CD14-positive monocyte (primary cell): ENCODE results near the gene DNAJC18. TPM values are rescaled to one million over a fixed set of nuclear protein-coding genes. Genes with fewer than 3 reads are reported as not detected.

Source experiments
- DNase-seq, 3 donors: peaks; one replicate each; pipeline ENCODE4 v3.0.0-alpha.2; 2011 to 2022
- H2AFZ ChIP-seq: 2 replicates; pipeline ENCODE4 v1.6.0; 2012; ENCODE audit warnings: mild to moderate bottlenecking, low read depth, low read length, inconsistent platforms; ENCODE audit not compliant: insufficient read depth, poor library complexity, severe bottlenecking
- H3K27ac ChIP-seq, 2 donors: 1 replicate in 1 of 2; 2 replicates in 1 of 2; pipeline ENCODE4 v1.5.1; 2012 to 2013; ENCODE audit warnings: low read length in 2 of 2, control low read depth in 1 of 2, inconsistent platforms in 1 of 2, low read depth in 1 of 2, mild to moderate bottlenecking in 1 of 2
- H3K27me3 ChIP-seq, 2 donors: one replicate each; pipeline versions ENCODE4 v1.6.0 to v1.6.1; 2011 to 2013; ENCODE audit warnings: low read length in 2 of 2; ENCODE audit not compliant: control insufficient read depth in 2 of 2, insufficient read depth in 2 of 2
- H3K36me3 ChIP-seq, 2 donors: replicated peaks in 1 of 2; 1 replicate in 1 of 2; 2 replicates in 1 of 2; pipeline versions ENCODE4 v1.5.1 to v1.6.1; 2012 to 2013; ENCODE audit warnings: low read length in 2 of 2, control low read depth in 1 of 2, inconsistent platforms in 1 of 2, mild to moderate bottlenecking in 1 of 2; ENCODE audit not compliant: insufficient read depth in 2 of 2, control insufficient read depth in 1 of 2
- H3K4me1 ChIP-seq, 2 donors: 1 replicate in 1 of 2; 2 replicates in 1 of 2; pipeline versions ENCODE4 v1.5.1 to v1.6.1; 2012 to 2013; ENCODE audit warnings: low read length in 2 of 2, control low read depth in 1 of 2, inconsistent platforms in 1 of 2, mild to moderate bottlenecking in 1 of 2, moderate library complexity in 1 of 2; ENCODE audit not compliant: insufficient read depth in 2 of 2, control insufficient read depth in 1 of 2
- H3K4me2 ChIP-seq: replicated peaks from 2 replicates; pipeline ENCODE3; 2012; ENCODE audit warnings: low read length, moderate library complexity, mild to moderate bottlenecking; ENCODE audit not compliant: poor library complexity, severe bottlenecking; ENCODE audit errors: extremely low read depth
- H3K4me3 ChIP-seq, 3 experiments: fragments of 200-600 bp in 1 of 3; sonication (generic) in 1 of 3; replicated peaks in 1 of 3; 1 replicate in 2 of 3; 2 replicates in 1 of 3; pipeline ENCODE4 v1.5.1; 2011 to 2013; ENCODE audit warnings: low read length in 3 of 3, mild to moderate bottlenecking in 3 of 3, control low read depth in 2 of 3, low read depth in 2 of 3, inconsistent platforms in 1 of 3, moderate library complexity in 1 of 3
- H3K79me2 ChIP-seq: 2 replicates; pipeline ENCODE4 v1.6.0; 2012; ENCODE audit warnings: mild to moderate bottlenecking, control low read depth, inconsistent platforms, low read length, moderate library complexity; ENCODE audit not compliant: insufficient read depth
- H3K9ac ChIP-seq: 2 replicates; pipeline ENCODE4 v1.6.0; 2017; ENCODE audit warnings: low read length, mild to moderate bottlenecking; ENCODE audit not compliant: insufficient read depth, poor library complexity, severe bottlenecking
- H3K9me3 ChIP-seq, 2 donors: replicated peaks in 1 of 2; 1 replicate in 1 of 2; 2 replicates in 1 of 2; pipeline versions ENCODE4 v1.5.1 to v1.6.1; 2012 to 2013; ENCODE audit warnings: low read length in 2 of 2, control low read depth in 1 of 2; ENCODE audit not compliant: control insufficient read depth in 1 of 2, insufficient read depth in 1 of 2
- H4K20me1 ChIP-seq: 2 replicates; pipeline ENCODE4 v1.6.0; 2012; ENCODE audit warnings: mild to moderate bottlenecking, low read length, control low read depth, moderate library complexity; ENCODE audit not compliant: insufficient read depth
- H3K27ac Mint-ChIP-seq, 7 donors: one replicate each; pipeline ENCODE4 v1.8.0; 2020; ENCODE audit warnings: mild to moderate bottlenecking in 7 of 7, mixed read lengths in 7 of 7, moderate library complexity in 6 of 7, inconsistent platforms in 2 of 7
- H3K27me3 Mint-ChIP-seq, 3 donors: one replicate each; pipeline ENCODE4 v1.8.0; 2021 to 2022; ENCODE audit warnings: low read depth in 3 of 3, mild to moderate bottlenecking in 3 of 3, mixed read lengths in 3 of 3, moderate library complexity in 3 of 3, inconsistent platforms in 1 of 3
- H3K36me3 Mint-ChIP-seq, 2 donors: one replicate each; pipeline ENCODE4 v1.8.0; 2020; ENCODE audit warnings: mixed read lengths in 2 of 2, inconsistent platforms in 1 of 2, mild to moderate bottlenecking in 1 of 2
- H3K4me1 Mint-ChIP-seq: one replicate; pipeline ENCODE4 v1.8.0; 2020; ENCODE audit warnings: mild to moderate bottlenecking, mixed read lengths
- H3K4me3 Mint-ChIP-seq, 2 donors: one replicate each; pipeline ENCODE4 v1.8.0; 2020; ENCODE audit warnings: mild to moderate bottlenecking in 2 of 2, mixed read lengths in 2 of 2, moderate library complexity in 1 of 2
- H3K9me3 Mint-ChIP-seq, 7 donors: one replicate each; pipeline ENCODE4 v1.8.0; 2020 to 2022; ENCODE audit warnings: mixed read lengths in 7 of 7, mild to moderate bottlenecking in 6 of 7, moderate library complexity in 6 of 7, inconsistent platforms in 2 of 7
- WGBS: methylation state at CpG from one replicate; pipeline ENCODE4 v1.1.5; 2013; ENCODE audit warnings: missing lambda C conversion rate; ENCODE audit not compliant: insufficient coverage; 5-methylcytosine and 5-hydroxymethylcytosine counted together
- intact Hi-C, 2 donors: fragments of 100-400 bp; cut with micrococcal nuclease; formaldehyde crosslinking; loops; one replicate each; pipeline versions ENCODE4 v1.15.0 to v1.15.1; 2023
- polyA plus RNA-seq, 3 donors: library from polyadenylated mRNA; depleted of rRNA in 1 of 3; unstranded in 2 of 3; stranded (reverse) in 1 of 3; fragments of 300-500 nt in 2 of 3; fragments of >200 nt in 1 of 3; fragmentation: Illumina TruSeq in 2 of 3; gene quantifications; 1 replicate in 2 of 3; 2 replicates in 1 of 3; pipeline ENCODE4 v1.2.3, GENCODE V29; 2012 to 2021
- TF ChIP-seq, protein P1 (sequence below): fragments of 200-600 bp; IDR thresholded peaks from one replicate; pipeline ENCODE4 v1.8.0; 2022; ENCODE audit warnings: antibody characterized with exemption, mild to moderate bottlenecking

The DNAJC18 gene
- polyA plus RNA-seq, 3 donors = 0.87 to 2.6 (median 2.2) TPM

DNA sequence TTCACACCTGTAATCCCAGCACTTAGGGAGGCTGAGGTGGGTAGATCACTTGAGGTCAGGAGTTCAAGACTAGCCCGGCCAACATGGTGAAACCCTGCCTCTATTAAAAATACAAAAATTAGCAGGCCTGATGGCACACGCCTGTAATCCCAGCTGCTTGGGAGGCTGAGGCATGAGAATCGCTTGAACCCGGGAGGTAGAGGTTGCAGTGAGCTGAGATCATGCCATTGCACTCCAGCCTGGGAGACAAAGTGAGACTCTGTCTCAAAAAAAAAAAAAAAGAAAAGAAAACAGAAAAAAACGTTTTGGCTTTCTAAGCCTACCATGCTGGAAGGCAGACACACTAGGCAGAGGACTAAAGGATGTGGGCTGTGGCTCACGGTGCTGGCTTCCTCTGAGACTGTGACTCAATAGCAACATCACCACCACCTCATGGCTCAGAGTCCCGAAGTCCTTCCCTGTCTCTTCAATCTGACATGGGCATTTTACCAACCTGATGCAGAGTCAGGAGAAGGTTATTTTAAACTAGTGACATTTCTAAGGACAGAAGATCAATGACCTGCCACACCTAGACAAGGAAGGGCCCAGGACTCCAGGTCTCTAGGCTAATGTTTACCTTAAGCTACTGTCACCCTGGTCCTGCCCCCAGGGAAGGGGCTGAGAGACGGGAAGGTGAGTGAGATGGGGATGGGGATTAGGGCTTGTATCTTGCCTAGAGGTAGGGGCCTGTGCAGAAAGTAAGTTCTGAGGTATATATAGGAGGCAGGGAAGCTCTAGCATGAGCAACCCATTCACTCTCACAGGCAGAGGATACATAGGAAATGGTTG is 19.5 kb upstream of the DNAJC18 start:
- no peak overlapping the region for H3K4me3 ChIP-seq
- intact Hi-C loops = no loop called here
- H3K4me1 Mint-ChIP-seq = peaks cover 15% of the 10 kb centered on the region

DNA sequence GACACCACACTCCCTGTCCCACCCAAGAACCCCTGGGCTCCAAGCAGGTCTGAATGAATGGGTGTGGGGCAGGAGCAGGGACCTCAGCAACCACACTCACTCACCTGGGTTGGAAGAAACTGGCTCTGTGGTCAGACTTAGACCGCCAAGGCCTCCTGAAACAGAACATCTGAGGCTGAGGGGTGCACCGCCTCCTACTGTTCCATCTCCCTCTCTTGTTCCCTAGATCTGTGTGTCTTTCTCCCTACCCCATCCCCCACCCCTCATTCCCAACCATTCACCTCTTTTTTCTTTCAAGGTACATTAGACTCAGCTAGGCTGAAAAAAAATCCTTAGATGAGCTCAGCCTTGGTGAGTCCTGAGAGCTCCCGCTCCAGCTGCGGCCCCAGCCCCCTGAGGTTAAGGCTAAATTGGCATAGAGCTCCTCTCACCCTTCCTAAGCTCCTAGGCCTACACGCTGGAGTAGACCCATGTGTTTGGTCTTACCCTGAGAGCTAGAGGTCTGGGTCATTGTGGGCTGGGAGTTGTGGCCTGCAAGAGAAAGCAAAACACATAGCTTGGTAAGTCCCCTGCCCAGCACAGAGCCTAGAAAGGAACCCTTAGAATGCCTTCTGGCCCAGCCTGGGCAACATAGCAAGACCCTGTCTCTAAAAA is 18.5 kb upstream of the DNAJC18 start:
- Histone ChIP-seq H3K27ac (no peak overlapping the region), H3K9me3 (no peaks in the 10 kb centered on the region), H3K4me3 (no peak overlapping the region), H2AFZ (no peak overlapping the region), H3K27me3 (no peaks in the 10 kb centered on the region), H3K4me2 (no peak overlapping the region), H3K79me2 (no peaks in the 10 kb centered on the region), H3K36me3 (no peaks in the 10 kb centered on the region), H3K9ac (no peak overlapping the region), H3K4me1 (peaks cover 3 to 7% of the 10 kb centered on the region in 2 donors), H4K20me1 (no peaks in the 10 kb centered on the region)
- DNase-seq = no peak
- 100% methylated on average over 3 of the region's 5 CpGs for WGBS
- intact Hi-C loops = no loop called here
- peaks cover 0 to 2% (median 1%) of the 10 kb centered on the region in 3 donors for H3K27me3 Mint-ChIP-seq
- no peaks in the 10 kb centered on the region for H3K9me3 Mint-ChIP-seq
- TF ChIP-seq, protein P1, sequence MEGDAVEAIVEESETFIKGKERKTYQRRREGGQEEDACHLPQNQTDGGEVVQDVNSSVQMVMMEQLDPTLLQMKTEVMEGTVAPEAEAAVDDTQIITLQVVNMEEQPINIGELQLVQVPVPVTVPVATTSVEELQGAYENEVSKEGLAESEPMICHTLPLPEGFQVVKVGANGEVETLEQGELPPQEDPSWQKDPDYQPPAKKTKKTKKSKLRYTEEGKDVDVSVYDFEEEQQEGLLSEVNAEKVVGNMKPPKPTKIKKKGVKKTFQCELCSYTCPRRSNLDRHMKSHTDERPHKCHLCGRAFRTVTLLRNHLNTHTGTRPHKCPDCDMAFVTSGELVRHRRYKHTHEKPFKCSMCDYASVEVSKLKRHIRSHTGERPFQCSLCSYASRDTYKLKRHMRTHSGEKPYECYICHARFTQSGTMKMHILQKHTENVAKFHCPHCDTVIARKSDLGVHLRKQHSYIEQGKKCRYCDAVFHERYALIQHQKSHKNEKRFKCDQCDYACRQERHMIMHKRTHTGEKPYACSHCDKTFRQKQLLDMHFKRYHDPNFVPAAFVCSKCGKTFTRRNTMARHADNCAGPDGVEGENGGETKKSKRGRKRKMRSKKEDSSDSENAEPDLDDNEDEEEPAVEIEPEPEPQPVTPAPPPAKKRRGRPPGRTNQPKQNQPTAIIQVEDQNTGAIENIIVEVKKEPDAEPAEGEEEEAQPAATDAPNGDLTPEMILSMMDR = no peak
- H3K4me1 Mint-ChIP-seq = peaks cover 15% of the 10 kb centered on the region
- H3K27ac Mint-ChIP-seq = no peak overlapping the region
- no peak overlapping the region for H3K4me3 Mint-ChIP-seq
- H3K36me3 Mint-ChIP-seq = no peaks in the 10 kb centered on the region

More for the DNA sequence above, 19.5 kb upstream of the DNAJC18 start:
- DNase-seq = peak; percentile 53 to 56 (median 55)
- no peaks in the 10 kb centered on the region for H3K9me3 Mint-ChIP-seq
- no peaks in the 10 kb centered on the region for H3K36me3 Mint-ChIP-seq
- Histone ChIP-seq H3K27ac (no peak overlapping the region), H3K4me1 (peaks cover 3 to 7% of the 10 kb centered on the region in 2 donors), H3K4me2 (no peak overlapping the region), H4K20me1 (no peaks in the 10 kb centered on the region), H3K79me2 (no peaks in the 10 kb centered on the region), H3K36me3 (no peaks in the 10 kb centered on the region), H2AFZ (no peak overlapping the region), H3K9me3 (no peaks in the 10 kb centered on the region), H3K9ac (no peak overlapping the region), H3K27me3 (no peaks in the 10 kb centered on the region)
- H3K27ac Mint-ChIP-seq = peak overlapping the region in 1 of 7 donors; percentile 63
- WGBS = 66% methylated on average over 5 of the region's 8 CpGs
- TF ChIP-seq, protein P1 = no peak
- H3K27me3 Mint-ChIP-seq = peaks cover 0 to 4% (median 3%) of the 10 kb centered on the region in 3 donors
- H3K4me3 Mint-ChIP-seq = no peak overlapping the region
